Cardiac septum (tissue), 1 donor: ENCODE results near the gene ARID5B. TPM values are rescaled to one million over a fixed set of nuclear protein-coding genes. Genes with fewer than 3 reads are reported as not detected.

ENCODE experiments used
- DNase-seq: peaks from one replicate; pipeline ENCODE4 v3.0.0-alpha.2; 2020; ENCODE audit warnings: low spot score
- intact Hi-C: fragments of 100-400 bp; cut with DNase I; formaldehyde crosslinking; loops from one replicate; pipeline ENCODE4 v1.14.0; 2022
- total RNA-seq: library from RNA; stranded (reverse); fragmentation: NEBNext Ultra II Directional; extraction: Animal tissue kit (Norgen Biotek cat#: 25700); gene quantifications from one replicate; pipeline ENCODE4 v1.2.1, GENCODE V29; 2021
- donor health status: DM: no; HTN: no; CAD: no.

The ARID5B gene
- total RNA-seq, 1 donor from 2014 or later: 25.2 TPM

DNA sequence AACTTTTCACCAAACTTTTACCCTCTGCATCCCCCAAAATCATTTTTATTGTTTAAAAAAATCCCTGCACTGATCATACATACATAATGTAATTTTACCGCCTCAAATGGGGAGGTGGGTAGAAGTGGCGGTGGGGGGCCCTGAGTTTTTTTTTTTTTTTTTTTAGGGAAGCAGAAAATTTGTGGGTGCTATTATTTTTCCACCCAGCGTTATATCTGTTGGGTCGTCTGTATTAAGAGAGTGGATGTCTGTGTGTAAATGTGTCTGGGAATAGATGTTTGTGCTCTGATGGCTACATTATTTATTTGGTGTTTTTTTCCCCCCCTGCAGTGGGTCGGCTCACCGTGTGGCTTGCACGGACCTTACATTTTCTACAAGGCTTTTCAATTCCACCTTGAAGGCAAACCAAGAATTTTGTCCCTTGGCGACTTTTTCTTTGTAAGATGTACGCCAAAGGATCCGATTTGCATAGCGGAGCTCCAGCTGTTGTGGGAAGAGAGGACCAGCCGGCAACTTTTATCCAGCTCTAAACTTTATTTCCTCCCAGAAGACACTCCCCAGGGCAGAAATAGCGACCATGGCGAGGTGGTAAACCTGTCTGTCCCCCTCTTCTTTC, 438 bp downstream of the ARID5B start:
- DNase-seq: no peak
- intact Hi-C loops: loop anchor here (5.0 kb wide), 4 partner anchors 40 to 340 kb away; no protein-coding TSS in a partner anchor

GRCh38 chr10:61902445-61903220, 1.1 kb downstream of the ARID5B start:
- no peak for DNase-seq
- intact Hi-C loops: loop anchor here (5.0 kb wide), 4 partner anchors 40 to 340 kb away; no protein-coding TSS in a partner anchor

GRCh38 chr10:61903221-61903927, 1.9 kb downstream of the ARID5B start:
- DNase-seq: peak; percentile 83
- intact Hi-C loops: loop anchor here (5.0 kb wide), 4 partner anchors 39 to 339 kb away; no protein-coding TSS in a partner anchor

GRCh38 chr10:61903928-61904344, 2.4 kb downstream of the ARID5B start:
- intact Hi-C loops: loop anchor here (5.0 kb wide), 4 partner anchors 38 to 338 kb away; no protein-coding TSS in a partner anchor
- DNase-seq: no peak

DNA sequence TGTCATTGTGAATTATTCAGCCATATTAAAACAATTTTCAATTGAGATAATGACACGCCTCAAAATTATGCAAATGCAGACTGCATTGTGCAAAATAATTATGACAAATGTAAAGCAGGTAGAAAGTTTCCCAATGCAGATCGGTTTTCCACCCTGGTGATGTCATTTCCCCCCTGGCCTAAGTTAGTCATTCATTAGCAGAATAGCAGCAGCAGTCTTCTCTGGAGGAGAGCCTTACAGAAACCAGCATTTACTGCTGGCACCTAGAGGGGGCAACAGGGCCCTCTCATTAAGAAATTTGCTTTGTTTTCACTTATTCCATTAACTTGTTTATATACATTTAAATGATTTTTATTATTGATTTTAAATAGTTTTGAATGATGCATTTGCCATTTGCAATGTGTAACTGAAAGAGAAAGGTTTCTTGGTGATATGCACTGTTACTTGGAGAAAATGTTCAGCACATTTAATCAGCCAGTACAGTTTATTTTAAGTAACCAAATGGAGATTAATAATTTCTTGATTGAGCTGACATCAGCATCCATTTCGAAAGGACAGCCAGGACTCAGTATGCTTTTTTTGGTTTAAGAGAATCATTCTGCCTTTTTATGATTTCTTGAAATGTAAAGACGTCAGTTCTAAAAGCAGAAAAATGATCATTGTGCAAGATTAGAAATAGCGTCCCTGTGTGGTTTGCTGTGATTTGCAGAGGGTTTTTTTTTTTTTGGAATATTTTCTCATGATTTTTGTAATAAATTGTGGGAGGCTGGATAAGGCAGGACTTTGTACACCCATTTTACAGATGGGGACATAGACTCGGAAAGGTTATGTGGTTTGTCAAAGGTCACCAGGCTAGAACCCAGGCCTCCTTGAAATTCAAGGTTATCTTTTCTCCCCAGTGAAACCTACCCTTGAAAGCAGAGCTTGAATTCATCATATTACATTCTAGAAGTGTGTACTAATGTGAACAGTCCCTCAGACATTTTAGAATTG, 3.5 kb downstream of the ARID5B start:
- no peak for DNase-seq
- intact Hi-C loops: loop anchor here (5.0 kb wide), 4 partner anchors 37 to 337 kb away; no protein-coding TSS in a partner anchor

GRCh38 chr10:61905837-61906561, 4.5 kb downstream of the ARID5B start:
- no peak for DNase-seq
- intact Hi-C loops: no loop called here

DNA sequence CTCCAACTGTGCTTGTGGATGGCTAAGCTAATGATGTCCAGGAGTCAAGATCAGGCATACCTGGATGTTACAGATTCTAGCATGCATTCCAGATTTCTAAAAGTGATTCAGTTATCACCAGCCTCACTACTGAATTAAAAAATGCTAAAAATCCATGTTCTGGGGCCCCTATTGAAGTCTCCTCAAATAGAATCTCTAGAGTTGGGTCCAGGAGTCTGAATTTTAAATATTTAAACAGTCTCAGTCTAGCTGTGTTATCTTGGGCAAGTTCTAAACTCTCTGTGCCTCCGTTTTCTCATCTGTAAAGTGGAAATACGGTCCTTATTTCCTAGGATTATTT, 5.0 kb downstream of the ARID5B start:
- intact Hi-C loops: no loop called here
- DNase-seq: no peak

DNA sequence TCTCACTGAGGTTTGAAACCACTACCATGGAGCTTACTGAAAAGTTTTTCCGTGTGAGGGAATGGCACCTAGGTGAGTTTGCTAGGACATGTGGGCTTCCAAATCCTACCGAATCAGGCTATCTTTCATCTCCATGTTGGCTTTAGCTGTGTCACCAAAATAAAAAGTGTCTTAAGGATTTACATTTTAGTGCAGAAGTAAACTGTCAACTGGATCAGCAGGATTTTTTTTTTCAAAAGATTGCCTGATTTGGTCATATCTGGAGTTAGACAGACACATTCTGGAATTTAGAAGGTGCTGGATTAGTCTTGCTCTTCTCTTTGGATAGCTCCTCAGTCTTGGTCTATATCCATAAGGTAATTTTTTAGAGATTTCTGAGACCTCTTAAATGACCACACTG, 5.5 kb downstream of the ARID5B start:
- intact Hi-C loops: no loop called here
- no peak for DNase-seq

GRCh38 chr10:61907587-61907986, 6.1 kb downstream of the ARID5B start:
- intact Hi-C loops: no loop called here
- no peak for DNase-seq

- intact Hi-C loops: no loop called here
- no peak for DNase-seq
Measured at GRCh38 chr10:61910226-61910805, 8.8 kb downstream of the ARID5B start.

DNA sequence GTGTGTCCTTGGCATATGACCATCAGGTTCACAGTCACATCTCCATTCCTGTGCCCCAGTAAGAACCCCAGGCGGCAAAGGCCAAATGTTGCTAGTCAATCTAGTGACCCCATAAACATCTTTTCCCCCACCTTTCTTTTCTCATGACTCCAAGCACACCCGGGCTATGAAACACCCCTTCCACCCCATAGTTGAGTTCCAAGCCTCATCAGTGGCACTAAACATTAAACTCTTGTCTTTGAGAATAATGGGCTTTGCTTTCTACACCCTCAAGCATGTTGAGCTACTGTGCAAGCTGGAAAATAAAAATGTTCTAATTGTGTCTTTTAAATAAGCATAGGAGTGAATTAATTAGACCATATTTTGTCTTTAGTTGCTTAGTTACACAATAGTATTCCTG, 9.4 kb downstream of the ARID5B start:
- no peak for DNase-seq
- intact Hi-C loops: no loop called here

DNA sequence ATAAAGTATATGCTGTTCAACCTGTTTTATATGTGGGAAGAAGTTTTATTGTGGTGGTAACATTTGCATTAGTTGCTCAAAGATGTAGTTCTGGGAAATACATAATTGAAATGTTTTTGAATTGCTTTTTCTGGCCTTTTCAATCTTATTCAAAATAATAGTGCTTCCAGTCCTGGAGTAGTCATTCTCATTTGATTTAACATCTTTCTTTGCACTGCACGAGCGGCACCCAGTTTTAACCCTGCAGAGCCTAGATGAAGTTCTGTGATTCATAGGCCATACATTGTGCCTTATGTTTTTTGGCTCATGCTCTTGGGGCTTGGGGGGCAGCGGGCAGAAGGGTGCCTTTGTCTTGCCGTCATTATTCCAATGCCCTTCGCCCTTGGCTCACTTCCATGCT, 9.9 kb downstream of the ARID5B start:
- no peak for DNase-seq
- intact Hi-C loops: no loop called here

DNA sequence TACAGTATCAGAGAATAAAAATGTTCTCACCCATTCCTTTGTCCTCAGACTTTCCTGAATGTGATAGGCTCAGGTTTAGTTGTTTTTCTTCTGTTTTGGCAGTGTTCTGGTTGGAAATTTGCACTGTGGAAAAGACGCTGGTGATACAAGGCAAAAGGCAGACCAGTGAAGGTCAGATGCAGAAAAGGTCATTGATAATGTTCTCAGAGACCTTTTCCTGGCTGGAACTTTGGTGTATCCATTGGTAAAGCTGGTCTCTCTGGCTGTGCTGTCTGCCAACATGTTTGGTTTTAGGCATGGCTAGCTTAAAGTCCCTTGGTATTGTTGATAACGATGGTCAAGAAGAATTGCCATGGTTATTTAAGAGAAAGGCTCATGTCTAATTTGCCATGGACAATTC, 11.5 kb downstream of the ARID5B start:
- intact Hi-C loops: no loop called here
- DNase-seq: no peak

DNA sequence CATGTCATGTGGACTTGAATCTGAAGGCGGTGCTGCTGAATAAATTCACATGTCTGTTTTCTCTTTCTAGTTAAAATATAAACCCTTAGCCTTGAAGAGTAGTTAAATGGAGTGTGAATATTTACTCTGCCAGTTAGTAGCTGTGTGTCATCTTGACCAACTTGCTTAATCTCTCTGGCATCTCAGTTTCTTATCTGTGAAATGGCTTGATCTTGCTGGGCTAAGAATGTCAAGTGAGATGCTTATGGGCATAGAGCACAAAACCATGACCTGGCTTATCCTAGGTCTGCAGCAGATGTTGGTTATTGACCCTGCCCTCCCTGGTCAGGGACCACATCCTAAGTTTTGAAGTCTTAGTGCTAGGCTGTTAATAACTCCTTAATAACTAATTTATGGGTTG, 16.6 kb downstream of the ARID5B start:
- DNase-seq: no peak
- intact Hi-C loops: no loop called here

DNA sequence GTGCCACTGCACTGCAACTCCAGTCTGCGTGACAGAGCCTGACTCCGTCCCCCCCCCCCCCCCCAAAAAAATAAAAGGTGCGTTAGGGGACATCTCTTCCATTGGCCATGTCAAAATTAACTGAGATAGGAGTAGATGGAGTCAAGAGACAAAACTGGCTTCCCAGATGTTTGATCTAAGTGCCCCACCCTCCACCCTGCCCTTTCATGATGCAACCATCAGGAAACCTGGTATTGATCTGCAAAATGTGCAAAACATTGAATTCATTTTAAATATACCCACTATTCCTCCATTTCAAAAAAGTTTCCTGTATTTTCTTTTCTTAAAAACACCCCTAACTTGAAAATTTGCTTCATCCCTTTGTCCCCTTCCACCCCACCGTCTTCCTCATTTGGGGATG, 17.5 kb downstream of the ARID5B start:
- intact Hi-C loops: no loop called here
- DNase-seq: no peak

- no peak for DNase-seq
- intact Hi-C loops: no loop called here
Measured at GRCh38 chr10:61919646-61920215, 18.2 kb downstream of the ARID5B start.

- DNase-seq: no peak
- intact Hi-C loops: no loop called here
Measured at GRCh38 chr10:61921143-61921542, 19.6 kb downstream of the ARID5B start.
